Neuronal stem cell (in vitro differentiated cells): ENCODE data around the gene APBB2.

Experiments used
- DNase-seq: peaks from one replicate; pipeline ENCODE4 v3.0.0-alpha.2; 2013; ENCODE audit warnings: low spot score
- H2AFZ ChIP-seq: one replicate; pipeline ENCODE4 v1.6.1; 2013; ENCODE audit warnings: mild to moderate bottlenecking, low read length, inconsistent platforms
- H2AK5ac ChIP-seq: 2 replicates; pipeline ENCODE4 v1.6.1; 2013; ENCODE audit warnings: low read depth, mild to moderate bottlenecking, inconsistent platforms, low read length, moderate library complexity, mixed read lengths
- H2BK120ac ChIP-seq: 2 replicates; pipeline ENCODE4 v1.6.1; 2013; ENCODE audit warnings: low read depth, mild to moderate bottlenecking, inconsistent platforms, low read length, moderate library complexity, mixed read lengths
- H2BK12ac ChIP-seq: one replicate; pipeline ENCODE4 v1.6.1; 2013; ENCODE audit warnings: low read length, inconsistent platforms
- H2BK15ac ChIP-seq: 2 replicates; pipeline ENCODE4 v1.6.1; 2013; ENCODE audit warnings: mild to moderate bottlenecking, low read length, inconsistent platforms, mixed read lengths
- H2BK5ac ChIP-seq: one replicate; pipeline ENCODE4 v1.6.1; 2013; ENCODE audit warnings: inconsistent platforms, mild to moderate bottlenecking, low read length, moderate library complexity
- H3K14ac ChIP-seq: one replicate; pipeline ENCODE4 v1.6.1; 2013; ENCODE audit warnings: low read length, inconsistent platforms
- H3K18ac ChIP-seq: 2 replicates; pipeline ENCODE4 v1.6.1; 2013; ENCODE audit warnings: low read length, inconsistent platforms
- H3K23ac ChIP-seq: 2 replicates; pipeline ENCODE4 v1.6.1; 2013; ENCODE audit warnings: low read depth, mild to moderate bottlenecking, mixed read lengths, low read length, inconsistent platforms; ENCODE audit not compliant: poor library complexity
- H3K27ac ChIP-seq: replicated peaks from 3 replicates; pipeline ENCODE4 v1.5.1; 2013; ENCODE audit warnings: low read length, inconsistent platforms
- H3K27me3 ChIP-seq, 3 experiments: 2 replicates each; pipeline ENCODE4 v1.6.1; 2013; ENCODE audit warnings: low read length in 3 of 3, mild to moderate bottlenecking in 2 of 3, inconsistent platforms in 1 of 3, low read depth in 1 of 3, mixed read lengths in 1 of 3, moderate library complexity in 1 of 3; ENCODE audit not compliant: control insufficient read depth in 3 of 3, insufficient read depth in 3 of 3
- H3K36me3 ChIP-seq, 2 donors: replicated peaks in 1 of 2; 2 replicates each; pipeline ENCODE4 v1.6.1; 2013; ENCODE audit warnings: low read length in 2 of 2; ENCODE audit not compliant: control insufficient read depth in 2 of 2, insufficient read depth in 2 of 2
- H3K4ac ChIP-seq: 2 replicates; pipeline ENCODE4 v1.6.1; 2013; ENCODE audit warnings: inconsistent platforms, mild to moderate bottlenecking, low read length, moderate library complexity
- H3K4me1 ChIP-seq, 2 donors: 1 replicate in 1 of 2; 2 replicates in 1 of 2; pipeline ENCODE4 v1.6.1; 2013; ENCODE audit warnings: low read length in 2 of 2, low read depth in 1 of 2; ENCODE audit not compliant: control insufficient read depth in 2 of 2, insufficient read depth in 1 of 2
- H3K4me2 ChIP-seq: one replicate; pipeline ENCODE4 v1.6.1; 2013; ENCODE audit warnings: mild to moderate bottlenecking, low read length, inconsistent platforms; ENCODE audit not compliant: insufficient read depth, poor library complexity, severe bottlenecking
- H3K4me3 ChIP-seq, 2 donors: 2 replicates each; pipeline ENCODE4 v1.5.1; 2013; ENCODE audit warnings: low read length in 2 of 2, mild to moderate bottlenecking in 2 of 2, inconsistent platforms in 1 of 2, moderate library complexity in 1 of 2
- H3K79me1 ChIP-seq: one replicate; pipeline ENCODE4 v1.6.1; 2013; ENCODE audit warnings: low read depth, mild to moderate bottlenecking, inconsistent platforms, low read length, moderate library complexity
- H3K9ac ChIP-seq: one replicate; pipeline ENCODE4 v1.6.1; 2013; ENCODE audit warnings: mild to moderate bottlenecking, low read depth, low read length, inconsistent platforms; ENCODE audit not compliant: poor library complexity
- H3K9me3 ChIP-seq, 2 donors: replicated peaks in 1 of 2; 2 replicates each; pipeline versions ENCODE3 to v1.6.1; 2013; ENCODE audit warnings: low read length in 2 of 2, mild to moderate bottlenecking in 2 of 2, inconsistent platforms in 1 of 2, low read depth in 1 of 2, mixed read lengths in 1 of 2, moderate library complexity in 1 of 2; ENCODE audit not compliant: control insufficient read depth in 2 of 2, insufficient read depth in 1 of 2
- H4K8ac ChIP-seq: one replicate; pipeline ENCODE4 v1.6.1; 2013; ENCODE audit warnings: low read depth, mild to moderate bottlenecking, inconsistent platforms, low read length, moderate library complexity
- H4K91ac ChIP-seq: one replicate; pipeline ENCODE4 v1.6.1; 2013; ENCODE audit warnings: low read length, low read depth, mild to moderate bottlenecking, inconsistent platforms; ENCODE audit not compliant: poor library complexity
- WGBS, 2 donors: extraction: QIAGEN DNeasy Blood & Tissue Kit; methylation state at CpG; one replicate each; pipeline ENCODE4 v1.1.7; 2013; ENCODE audit warnings: missing lambda C conversion rate in 2 of 2, mixed read lengths in 1 of 2; ENCODE audit not compliant: insufficient read length in 2 of 2, insufficient replicate concordance in 1 of 2; ENCODE audit errors: extremely low coverage in 2 of 2; 5-methylcytosine and 5-hydroxymethylcytosine counted together

APBB2 gene

DNA sequence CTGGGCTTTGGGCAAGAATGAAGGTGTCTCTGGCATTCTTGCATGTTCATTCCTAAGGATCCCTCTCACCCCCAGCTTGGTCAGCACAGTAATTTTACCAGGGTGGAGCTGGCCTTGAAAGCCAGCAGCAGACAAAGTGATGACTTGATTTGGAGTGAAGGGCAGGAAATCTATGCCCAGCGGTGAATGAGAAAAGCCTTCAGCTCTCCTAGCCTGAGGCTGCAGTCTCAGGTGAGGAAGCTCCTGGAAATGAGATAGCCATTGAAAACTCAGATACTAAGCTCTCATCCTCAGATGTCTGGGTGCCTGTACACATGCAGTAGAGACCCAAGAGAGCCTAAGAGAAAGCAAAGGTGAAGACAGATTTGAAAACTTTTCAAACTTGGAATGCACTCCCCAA is 31.6 kb upstream of the APBB2 start:
- no peak overlapping the region for H3K9ac ChIP-seq
- H2BK15ac ChIP-seq: no peak overlapping the region
- H3K36me3 ChIP-seq: no peaks in the 10 kb centered on the region
- H3K14ac ChIP-seq: no peak overlapping the region
- H2AK5ac ChIP-seq: no peak overlapping the region
- no peak overlapping the region for H3K4ac ChIP-seq
- no peak overlapping the region for H4K8ac ChIP-seq
- H3K9me3 ChIP-seq: no peaks in the 10 kb centered on the region
- no CpG with 5 or more reads among the region's 1 CpG for WGBS, 2 donors
- no peak overlapping the region for H2AFZ ChIP-seq
- no peak for DNase-seq
- H2BK12ac ChIP-seq: no peak overlapping the region
- no peaks in the 10 kb centered on the region for H3K4me1 ChIP-seq
- H3K23ac ChIP-seq: no peak overlapping the region
- no peak overlapping the region for H2BK5ac ChIP-seq
- no peak overlapping the region for H4K91ac ChIP-seq
- H3K79me1 ChIP-seq: no peaks in the 10 kb centered on the region
- H3K27me3 ChIP-seq: peaks cover 0 to 22% (median 0%) of the 10 kb centered on the region in 3 experiments
- H3K18ac ChIP-seq: no peak overlapping the region
- no peak overlapping the region for H2BK120ac ChIP-seq
- H3K4me2 ChIP-seq: no peak overlapping the region
- H3K4me3 ChIP-seq: no peak overlapping the region
- no peak overlapping the region for H3K27ac ChIP-seq

- Histone ChIP-seq H3K79me1 (no peaks in the 10 kb centered on the region), H3K4ac (no peak overlapping the region)
Observed at GRCh38 chr4:41241919-41242318, 27.6 kb upstream of the APBB2 start.

DNA sequence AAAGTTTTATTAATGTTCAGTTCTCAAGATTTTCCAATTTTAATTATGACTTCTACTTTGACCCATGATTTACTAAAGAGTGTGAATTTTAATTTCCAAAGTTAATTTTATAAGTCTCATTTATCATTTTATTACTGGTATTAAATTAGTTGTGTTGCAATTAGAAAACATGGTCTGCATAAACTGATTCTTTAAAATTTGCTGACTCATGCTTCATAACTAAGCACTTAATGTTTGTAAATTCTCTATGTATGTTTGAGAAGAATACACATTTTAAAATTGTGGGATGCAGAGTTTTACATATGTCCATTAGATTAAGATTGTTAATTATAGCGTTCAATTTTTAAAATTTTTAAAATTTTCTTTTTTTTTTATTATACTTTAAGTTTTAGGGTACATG is 22.2 kb upstream of the APBB2 start:
- H2BK120ac ChIP-seq: no peak overlapping the region
- DNase-seq: no peak
- H3K27ac ChIP-seq: no peak overlapping the region
- H4K91ac ChIP-seq: no peak overlapping the region
- no peak overlapping the region for H3K14ac ChIP-seq
- no peak overlapping the region for H3K4me2 ChIP-seq
- no peak overlapping the region for H3K9ac ChIP-seq
- H3K18ac ChIP-seq: no peak overlapping the region
- no peak overlapping the region for H4K8ac ChIP-seq
- WGBS, 2 donors: no CpG with 5 or more reads among the region's 1 CpG
- no peaks in the 10 kb centered on the region for H3K36me3 ChIP-seq
- H3K4ac ChIP-seq: no peak overlapping the region
- H3K4me1 ChIP-seq: no peaks in the 10 kb centered on the region
- no peaks in the 10 kb centered on the region for H3K79me1 ChIP-seq
- H3K9me3 ChIP-seq: no peaks in the 10 kb centered on the region
- no peak overlapping the region for H2AFZ ChIP-seq
- no peak overlapping the region for H3K23ac ChIP-seq
- no peak overlapping the region for H2BK15ac ChIP-seq
- no peak overlapping the region for H2BK12ac ChIP-seq
- no peak overlapping the region for H2AK5ac ChIP-seq
- H2BK5ac ChIP-seq: no peak overlapping the region
- no peaks in the 10 kb centered on the region for H3K27me3 ChIP-seq
- no peak overlapping the region for H3K4me3 ChIP-seq

More at GRCh38 chr4:41241919-41242318, 27.6 kb upstream of the APBB2 start:
- no peak overlapping the region for H3K23ac ChIP-seq
- H2BK120ac ChIP-seq: no peak overlapping the region
- DNase-seq: no peak
- H3K4me2 ChIP-seq: no peak overlapping the region
- H2BK12ac ChIP-seq: no peak overlapping the region
- H3K14ac ChIP-seq: no peak overlapping the region
- H3K4me3 ChIP-seq: no peak overlapping the region
- H3K9me3 ChIP-seq: no peaks in the 10 kb centered on the region
- no peak overlapping the region for H3K9ac ChIP-seq
- H3K4me1 ChIP-seq: no peaks in the 10 kb centered on the region
- H2BK5ac ChIP-seq: no peak overlapping the region
- H3K27ac ChIP-seq: no peak overlapping the region
- no peak overlapping the region for H3K18ac ChIP-seq
- peaks cover 0 to 16% (median 0%) of the 10 kb centered on the region in 3 experiments for H3K27me3 ChIP-seq
- H4K8ac ChIP-seq: no peak overlapping the region
- H2AK5ac ChIP-seq: no peak overlapping the region
- H2BK15ac ChIP-seq: no peak overlapping the region
- WGBS, 2 donors: no CpG with 5 or more reads among the region's 1 CpG
- no peaks in the 10 kb centered on the region for H3K36me3 ChIP-seq
- no peak overlapping the region for H4K91ac ChIP-seq
- no peak overlapping the region for H2AFZ ChIP-seq

- H3K4ac ChIP-seq: no peak overlapping the region
- no peak overlapping the region for H4K91ac ChIP-seq
- no peaks in the 10 kb centered on the region for H3K79me1 ChIP-seq
Observed at GRCh38 chr4:41236032-41236431, 21.7 kb upstream of the APBB2 start.

More at GRCh38 chr4:41236032-41236431, 21.7 kb upstream of the APBB2 start:
- H2BK5ac ChIP-seq: no peak overlapping the region
- no peak overlapping the region for H3K27ac ChIP-seq
- H2AFZ ChIP-seq: no peak overlapping the region
- no peak overlapping the region for H2BK12ac ChIP-seq
- H3K4me1 ChIP-seq: no peaks in the 10 kb centered on the region
- H2AK5ac ChIP-seq: no peak overlapping the region
- H3K9ac ChIP-seq: no peak overlapping the region
- H3K23ac ChIP-seq: no peak overlapping the region
- no peak overlapping the region for H4K8ac ChIP-seq
- no peak overlapping the region for H2BK120ac ChIP-seq
- no peak overlapping the region for H3K14ac ChIP-seq
- DNase-seq: no peak
- H3K27me3 ChIP-seq: no peaks in the 10 kb centered on the region
- no peaks in the 10 kb centered on the region for H3K36me3 ChIP-seq
- no peak overlapping the region for H3K4me3 ChIP-seq
- no peak overlapping the region for H2BK15ac ChIP-seq
- no peaks in the 10 kb centered on the region for H3K9me3 ChIP-seq
- no CpG with 5 or more reads among the region's 1 CpG for WGBS, 2 donors
- H3K4me2 ChIP-seq: no peak overlapping the region
- H3K18ac ChIP-seq: no peak overlapping the region
